PC-9 (cell line): ENCODE results near the gene YARS2.

Experiments used
- CTCF ChIP-seq: fragments of 200-600 bp; sonication (generic); conservative IDR thresholded peaks from 2 replicates; pipeline ENCODE4 v1.6.1; 2017; ENCODE audit warnings: mixed run types, antibody characterized with exemption, mild to moderate bottlenecking, moderate library complexity
- EZH2 ChIP-seq: fragments of 200-600 bp; sonication (generic); IDR thresholded peaks from 2 replicates; pipeline ENCODE4 v1.8.0; 2017; ENCODE audit warnings: antibody characterized with exemption, low read depth

GRCh38 chr12:32756476-32757066 lies 874 bp upstream of the YARS2 start:
- TF ChIP-seq CTCF (no peak), EZH2 (no peak)
